Thymus (tissue), 11 donors: ENCODE measurements around the gene ZNF641. TPM values are rescaled to one million over a fixed set of nuclear protein-coding genes. Genes with fewer than 3 reads are reported as not detected.

Experiments used
- DNase-seq, 9 donors: peaks; one replicate each; pipeline ENCODE4 v3.0.0-alpha.2; 2013; ENCODE audit warnings: low spot score in 9 of 9, low read depth in 6 of 9, missing footprints in 1 of 9
- H3K27ac ChIP-seq, 2 donors: one replicate each; pipeline ENCODE4 v1.5.1; 2013; ENCODE audit warnings: control low read depth in 1 of 2, low read depth in 1 of 2, low read length in 1 of 2, mild to moderate bottlenecking in 1 of 2, moderate library complexity in 1 of 2
- H3K27me3 ChIP-seq, 2 donors: one replicate each; pipeline ENCODE4 v1.5.1; 2013; ENCODE audit warnings: low read length in 1 of 2; ENCODE audit not compliant: control insufficient read depth in 2 of 2, insufficient read depth in 1 of 2
- H3K36me3 ChIP-seq, 2 donors: one replicate each; pipeline ENCODE4 v1.5.1; 2013; ENCODE audit warnings: low read length in 1 of 2, mild to moderate bottlenecking in 1 of 2, moderate library complexity in 1 of 2; ENCODE audit not compliant: control insufficient read depth in 2 of 2, insufficient read depth in 2 of 2
- H3K4me1 ChIP-seq, 2 donors: one replicate each; pipeline ENCODE4 v1.5.1; 2013; ENCODE audit warnings: low read length in 2 of 2; ENCODE audit not compliant: control insufficient read depth in 2 of 2, insufficient read depth in 2 of 2
- H3K4me3 ChIP-seq, 2 donors: one replicate each; pipeline ENCODE4 v1.5.1; 2013; ENCODE audit warnings: low read length in 2 of 2, control low read depth in 1 of 2, mild to moderate bottlenecking in 1 of 2
- H3K9me3 ChIP-seq, 2 donors: one replicate each; pipeline ENCODE4 v1.5.1; 2013; ENCODE audit warnings: low read length in 1 of 2, mild to moderate bottlenecking in 1 of 2; ENCODE audit not compliant: control insufficient read depth in 2 of 2, insufficient read depth in 1 of 2
- WGBS: extraction: QIAGEN DNeasy Blood & Tissue Kit; methylation state at CpG from one replicate; pipeline ENCODE4 v1.1.7; 2013; 5-methylcytosine and 5-hydroxymethylcytosine counted together
- polyA plus RNA-seq: library from polyadenylated mRNA; stranded (reverse); fragments of 200-250 nt; gene quantifications from one replicate; pipeline ENCODE4 v1.2.3, GENCODE V29; 2013
- total RNA-seq: library from RNA; stranded (reverse); fragments of 120-200 nt; gene quantifications from one replicate; pipeline ENCODE4 v1.2.4, GENCODE V29; 2013
- donor health status: healthy.

ZNF641 gene
- total and polyA plus RNA-seq, 2 donors, result 8.1 to 23.0 TPM

- no peaks in the 10 kb centered on the region for H3K9me3 ChIP-seq
- DNase-seq, result no peak
- H3K4me3 ChIP-seq, result no peak overlapping the region
- H3K36me3 ChIP-seq, result no peaks in the 10 kb centered on the region
- H3K4me1 ChIP-seq, result no peaks in the 10 kb centered on the region
- no peak overlapping the region for H3K27ac ChIP-seq
- no peaks in the 10 kb centered on the region for H3K27me3 ChIP-seq
These were observed 23.4 kb upstream of the ZNF641 start for GRCh38 chr12:48374164-48374563.

DNA sequence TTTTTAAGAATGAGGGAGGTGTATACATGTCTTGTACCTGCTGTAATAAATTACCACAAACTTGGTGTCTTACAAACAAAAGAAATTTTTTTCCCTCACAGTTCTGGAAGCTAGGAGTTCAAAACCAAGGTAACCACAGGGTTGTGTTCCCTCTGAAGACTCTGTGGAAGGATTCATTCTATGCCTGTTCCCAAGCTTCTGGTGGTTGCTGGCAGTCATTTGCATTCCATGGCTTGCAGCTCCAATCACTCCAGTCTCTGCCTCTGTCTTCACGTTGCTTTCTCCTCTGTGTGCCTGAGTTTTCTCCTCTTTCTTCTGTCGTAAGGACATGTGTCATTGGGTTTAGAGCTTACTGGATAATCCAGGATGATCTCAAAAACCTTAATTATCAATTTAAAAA lies 15.4 kb upstream of the ZNF641 start:
- 87% methylated on average over 2 of the region's 2 CpGs for WGBS
- no peaks in the 10 kb centered on the region for H3K36me3 ChIP-seq

GRCh38 chr12:48361664-48362339 lies 11.1 kb upstream of the ZNF641 start:
- no peaks in the 10 kb centered on the region for H3K36me3 ChIP-seq
- no peaks in the 10 kb centered on the region for H3K9me3 ChIP-seq
- H3K4me1 ChIP-seq, result peaks cover 0 to 2% of the 10 kb centered on the region in 2 donors
- 88% methylated on average over 2 of the region's 2 CpGs for WGBS
- peaks cover 0 to 6% of the 10 kb centered on the region in 2 donors for H3K27me3 ChIP-seq
- no peak overlapping the region for H3K27ac ChIP-seq
- H3K4me3 ChIP-seq, result no peak overlapping the region
- no peak for DNase-seq

More for the DNA sequence above, 15.4 kb upstream of the ZNF641 start:
- peaks cover 0 to 5% of the 10 kb centered on the region in 2 donors for H3K27me3 ChIP-seq
- no peak overlapping the region for H3K4me3 ChIP-seq
- DNase-seq, result no peak
- no peaks in the 10 kb centered on the region for H3K4me1 ChIP-seq
- no peak overlapping the region for H3K27ac ChIP-seq
- no peaks in the 10 kb centered on the region for H3K9me3 ChIP-seq

DNA sequence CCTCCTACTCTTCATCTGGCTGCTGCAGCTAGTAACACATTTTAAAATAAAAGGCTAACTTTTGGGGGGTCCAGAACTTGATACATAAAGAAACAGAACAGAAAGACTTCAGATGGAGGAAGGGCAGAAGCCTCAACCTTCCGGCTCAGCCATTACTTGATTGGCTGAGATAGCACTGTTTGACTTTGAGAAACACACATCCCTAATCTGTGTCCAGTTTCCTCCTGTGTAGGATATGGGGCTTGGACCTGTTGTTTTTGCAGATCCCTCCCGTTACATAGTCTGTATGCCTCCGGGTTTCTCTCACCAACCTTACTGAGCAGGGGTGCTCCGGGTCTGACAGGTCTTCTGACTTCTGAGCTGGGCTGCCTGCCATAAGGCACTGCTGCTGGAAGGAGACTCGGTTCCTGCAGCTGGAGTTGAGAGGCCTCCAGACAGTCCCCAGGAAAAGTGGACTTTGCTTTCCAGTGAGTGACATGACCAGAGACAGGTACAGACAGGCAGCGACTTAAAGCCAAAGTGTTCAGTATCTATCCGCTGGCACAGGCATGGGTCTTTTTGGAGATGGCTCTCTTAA lies 8.3 kb upstream of the ZNF641 start:
- 93% methylated on average over 7 of the region's 7 CpGs for WGBS
- Histone ChIP-seq H3K27ac (no peak overlapping the region), H3K27me3 (peaks cover 0 to 6% of the 10 kb centered on the region in 2 donors)

DNA sequence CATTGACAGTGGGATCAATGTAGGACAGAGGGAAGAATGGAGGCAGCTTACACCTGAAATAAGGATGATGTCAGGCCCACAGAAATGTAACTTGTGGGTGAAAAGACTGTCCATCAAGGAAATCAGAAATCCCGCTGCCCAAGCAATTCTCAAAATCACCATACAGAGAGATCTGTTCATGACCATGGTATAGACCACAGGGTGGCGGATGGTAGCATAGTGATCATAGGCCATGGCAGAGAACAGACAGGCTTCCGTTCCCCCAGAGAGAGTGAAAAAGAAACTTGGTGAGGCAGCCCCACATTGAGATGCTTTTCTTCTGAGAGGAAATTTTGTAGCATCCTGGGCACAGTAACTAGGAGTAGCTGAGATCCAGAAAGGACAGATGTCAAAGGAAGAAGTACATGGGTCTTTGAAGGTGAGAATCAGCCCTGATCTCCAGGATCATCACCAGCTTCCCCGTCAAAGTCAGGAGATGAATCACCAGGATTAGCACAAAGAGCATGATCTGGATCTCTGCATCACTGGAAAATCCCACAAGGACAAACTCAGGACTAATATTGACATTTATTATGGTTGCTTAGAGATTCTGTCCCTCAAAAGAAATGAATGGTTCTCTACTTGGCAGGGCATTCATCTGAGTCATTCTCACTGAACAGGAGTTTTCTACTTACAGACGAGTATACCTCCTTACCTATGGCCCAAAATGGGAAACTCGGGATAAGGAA lies 5.5 kb upstream of the ZNF641 start:
- no peak for DNase-seq
- Histone ChIP-seq H3K27ac (no peak overlapping the region), H3K36me3 (no peaks in the 10 kb centered on the region), H3K4me3 (no peak overlapping the region), H3K9me3 (no peaks in the 10 kb centered on the region), H3K27me3 (peaks cover 0 to 6% of the 10 kb centered on the region in 2 donors), H3K4me1 (peaks cover 2 to 4% of the 10 kb centered on the region in 2 donors)
- 96% methylated on average over 6 of the region's 6 CpGs for WGBS

More for the DNA sequence above, 8.3 kb upstream of the ZNF641 start:
- H3K4me3 ChIP-seq, result no peak overlapping the region
- no peaks in the 10 kb centered on the region for H3K9me3 ChIP-seq
- peaks cover 0 to 2% of the 10 kb centered on the region in 2 donors for H3K4me1 ChIP-seq
- no peak for DNase-seq
- H3K36me3 ChIP-seq, result no peaks in the 10 kb centered on the region

DNA sequence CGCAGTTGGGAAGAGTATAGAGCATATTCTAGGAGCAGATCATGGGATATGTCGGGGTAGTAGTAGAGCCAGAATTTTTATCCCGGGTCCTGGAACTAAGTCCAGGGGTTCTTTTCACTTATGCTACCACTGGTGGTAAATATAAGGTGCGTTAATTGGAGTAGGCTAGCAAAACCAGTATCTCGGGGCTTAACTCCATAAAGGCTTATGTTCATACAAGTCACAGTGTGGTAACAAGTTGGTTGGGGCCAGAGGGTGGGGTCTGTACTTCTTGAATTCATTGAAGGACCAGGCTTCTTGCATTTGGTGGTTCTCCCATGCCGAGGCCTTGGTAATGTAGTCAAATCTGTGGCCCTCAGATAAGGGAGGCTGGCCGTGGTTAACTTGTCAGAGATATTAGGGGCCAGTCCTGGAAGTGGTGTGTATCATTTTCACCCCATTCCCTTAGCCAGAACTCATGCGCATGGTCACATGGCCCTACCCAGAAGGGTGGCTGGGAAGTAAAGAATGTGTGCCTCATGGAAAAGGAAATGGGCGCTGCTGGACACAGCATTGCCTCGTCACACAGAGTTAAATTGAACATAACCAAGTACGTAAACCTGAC lies 1.5 kb upstream of the ZNF641 start:
- Histone ChIP-seq H3K27me3 (no peaks in the 10 kb centered on the region), H3K4me3 (no peak overlapping the region), H3K36me3 (peaks cover 9 to 10% of the 10 kb centered on the region in 2 donors), H3K9me3 (no peaks in the 10 kb centered on the region), H3K27ac (no peak overlapping the region), H3K4me1 (peaks cover 14 to 18% of the 10 kb centered on the region in 2 donors)
- 96% methylated on average over 11 of the region's 11 CpGs for WGBS
- no peak for DNase-seq

DNA sequence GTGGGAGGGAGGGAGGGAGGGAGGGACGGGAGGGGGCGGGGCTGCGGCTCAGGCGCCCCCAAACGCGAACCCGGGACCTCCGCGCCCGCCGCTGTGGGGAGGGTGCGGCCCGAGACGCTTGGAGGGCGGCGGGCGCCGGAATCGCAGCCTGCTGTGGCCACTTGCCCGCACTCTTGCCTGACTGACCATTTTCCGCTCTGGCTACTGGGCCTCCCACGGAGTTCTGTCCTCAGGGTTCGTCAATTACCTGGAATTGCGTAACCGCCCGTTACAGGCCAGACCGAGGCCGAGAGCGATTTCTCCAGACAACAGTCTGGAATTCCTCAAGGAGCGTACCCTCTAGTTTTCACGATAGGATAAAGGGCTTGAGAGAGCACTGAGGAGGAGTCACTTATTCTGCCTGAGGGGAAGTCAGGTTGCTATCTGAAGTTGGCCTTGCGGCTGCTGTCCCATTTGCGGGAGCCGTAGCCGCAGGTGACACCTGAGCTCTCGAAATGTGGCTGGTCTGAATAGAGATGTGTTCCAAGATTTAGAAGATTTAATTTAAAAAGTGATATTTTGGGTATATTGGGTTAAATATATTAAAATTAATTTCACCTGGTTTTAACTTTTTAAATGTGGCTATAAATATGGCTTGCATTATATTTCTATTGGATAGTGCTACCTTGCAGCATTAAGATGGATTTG lies 446 bp upstream of the ZNF641 start:
- H3K27ac ChIP-seq, result peak overlapping the region; percentile 50 to 87
- no peaks in the 10 kb centered on the region for H3K9me3 ChIP-seq
- H3K4me1 ChIP-seq, result peaks cover 14 to 18% of the 10 kb centered on the region in 2 donors
- H3K4me3 ChIP-seq, result peak overlapping the region; percentile 46 to 93
- no peaks in the 10 kb centered on the region for H3K27me3 ChIP-seq
- WGBS, result 2% methylated on average over 35 of the region's 36 CpGs
- peaks cover 17 to 20% of the 10 kb centered on the region in 2 donors for H3K36me3 ChIP-seq
- peak in 4 of 9 donors; percentile 8 to 30 (median 15) for DNase-seq

- 80% methylated on average over 2 of the region's 2 CpGs for WGBS
- Histone ChIP-seq H3K27me3 (no peaks in the 10 kb centered on the region), H3K27ac (peak overlapping the region in 1 of 2 donors; percentile 25), H3K36me3 (peaks cover 34 to 37% of the 10 kb centered on the region in 2 donors), H3K9me3 (no peaks in the 10 kb centered on the region), H3K4me3 (peak overlapping the region; percentile 85 to 93), H3K4me1 (peaks cover 14 to 18% of the 10 kb centered on the region in 2 donors)
- DNase-seq, result peak in 1 of 9 donors; percentile 10
These were observed 1.2 kb downstream of the ZNF641 start for GRCh38 chr12:48349471-48349870.
